Sciatic nerve (tissue), 2 donors: ENCODE results near the gene DENND2A. TPM values are rescaled to one million over a fixed set of nuclear protein-coding genes. Genes with fewer than 3 reads are reported as not detected.
"Not testable (repeated sequence)": the region's sequence is repeated elsewhere in the genome, so short reads cannot be mapped to it uniquely, and the experiment has no call there.

Experiments used
- ATAC-seq: fragments of 200-7000 bp; cut with Tn5 transposase; one replicate; pipeline ENCODE4 v1.9.1; 2020; ENCODE audit warnings: mild to moderate bottlenecking, moderate library complexity
- DNase-seq: peaks from one replicate; pipeline ENCODE4 v3.0.0-alpha.2; 2020; ENCODE audit warnings: low spot score
- intact Hi-C: fragments of 100-400 bp; cut with DNase I; formaldehyde crosslinking; loops from one replicate; pipeline ENCODE4 v1.14.2; 2022
- total RNA-seq: library from RNA; stranded (reverse); fragmentation: NEBNext Ultra II Directional; extraction: Animal tissue kit (Norgen Biotek cat#: 25700); gene quantifications from one replicate; pipeline ENCODE4 v1.2.1, GENCODE V29; 2021
- donor health status: DM: no; HTN: no; CAD: no.
- donor health status: DM: no; HTN: no; CAD: no.

DENND2A gene, protein sequence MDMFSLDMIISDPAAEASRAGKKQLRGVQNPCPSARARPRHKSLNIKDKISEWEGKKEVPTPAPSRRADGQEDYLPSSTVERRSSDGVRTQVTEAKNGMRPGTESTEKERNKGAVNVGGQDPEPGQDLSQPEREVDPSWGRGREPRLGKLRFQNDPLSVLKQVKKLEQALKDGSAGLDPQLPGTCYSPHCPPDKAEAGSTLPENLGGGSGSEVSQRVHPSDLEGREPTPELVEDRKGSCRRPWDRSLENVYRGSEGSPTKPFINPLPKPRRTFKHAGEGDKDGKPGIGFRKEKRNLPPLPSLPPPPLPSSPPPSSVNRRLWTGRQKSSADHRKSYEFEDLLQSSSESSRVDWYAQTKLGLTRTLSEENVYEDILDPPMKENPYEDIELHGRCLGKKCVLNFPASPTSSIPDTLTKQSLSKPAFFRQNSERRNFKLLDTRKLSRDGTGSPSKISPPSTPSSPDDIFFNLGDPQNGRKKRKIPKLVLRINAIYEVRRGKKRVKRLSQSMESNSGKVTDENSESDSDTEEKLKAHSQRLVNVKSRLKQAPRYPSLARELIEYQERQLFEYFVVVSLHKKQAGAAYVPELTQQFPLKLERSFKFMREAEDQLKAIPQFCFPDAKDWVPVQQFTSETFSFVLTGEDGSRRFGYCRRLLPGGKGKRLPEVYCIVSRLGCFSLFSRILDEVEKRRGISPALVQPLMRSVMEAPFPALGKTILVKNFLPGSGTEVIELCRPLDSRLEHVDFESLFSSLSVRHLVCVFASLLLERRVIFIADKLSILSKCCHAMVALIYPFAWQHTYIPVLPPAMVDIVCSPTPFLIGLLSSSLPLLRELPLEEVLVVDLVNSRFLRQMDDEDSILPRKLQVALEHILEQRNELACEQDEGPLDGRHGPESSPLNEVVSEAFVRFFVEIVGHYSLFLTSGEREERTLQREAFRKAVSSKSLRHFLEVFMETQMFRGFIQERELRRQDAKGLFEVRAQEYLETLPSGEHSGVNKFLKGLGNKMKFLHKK
- 37.6 TPM for total RNA-seq

DNA sequence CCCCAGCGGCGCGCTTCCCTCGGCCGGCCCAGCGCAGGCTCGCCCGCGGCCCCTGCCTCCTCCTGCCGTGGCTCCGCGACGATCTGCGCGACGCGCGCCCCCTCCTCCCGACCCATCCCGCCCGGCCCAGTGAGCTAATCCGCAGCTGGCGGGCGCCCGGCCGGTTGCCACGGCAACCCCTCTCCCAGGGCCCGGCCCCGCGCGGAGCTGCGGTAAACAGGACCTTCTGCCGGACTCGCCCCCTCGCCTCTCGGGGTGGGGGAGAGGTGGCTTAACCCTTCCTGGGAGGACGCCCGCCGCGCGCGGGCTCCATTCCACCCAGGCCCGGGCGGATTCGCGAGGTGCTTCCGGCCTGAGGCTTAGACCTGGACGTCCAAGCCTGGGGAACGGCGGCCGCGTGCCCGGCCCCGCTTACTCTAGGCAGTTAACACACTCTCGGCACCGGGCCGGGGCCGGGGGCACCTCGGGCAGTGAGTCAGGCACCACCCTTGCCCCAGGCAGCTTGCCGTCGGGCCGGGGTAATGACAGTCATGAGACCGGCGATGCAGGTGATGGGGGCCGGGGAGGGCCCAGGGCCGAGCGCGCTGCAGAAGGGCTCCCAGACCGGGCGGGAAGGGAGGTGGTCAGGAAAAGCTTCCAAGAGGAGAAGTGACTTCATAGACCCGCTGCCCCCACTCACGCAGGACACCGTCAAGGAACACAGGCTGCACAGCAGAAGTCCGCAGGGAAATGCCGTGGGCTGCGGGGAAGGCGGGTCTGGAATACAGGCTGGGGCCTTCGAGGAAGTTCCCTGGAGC lies at the start of gene DENND2A:
Gene DENND2A, minus strand, starts transcription at position 87 of the 797 bp plus-strand sequence. CDS start 38,416 bp downstream, outside the sequence.
- peak; percentile 84 for DNase-seq
- peak; percentile 69 for ATAC-seq
- intact Hi-C loops: loop anchor here (5.0 kb wide), 1 partner anchor 519 kb away; no protein-coding TSS in a partner anchor

DNA sequence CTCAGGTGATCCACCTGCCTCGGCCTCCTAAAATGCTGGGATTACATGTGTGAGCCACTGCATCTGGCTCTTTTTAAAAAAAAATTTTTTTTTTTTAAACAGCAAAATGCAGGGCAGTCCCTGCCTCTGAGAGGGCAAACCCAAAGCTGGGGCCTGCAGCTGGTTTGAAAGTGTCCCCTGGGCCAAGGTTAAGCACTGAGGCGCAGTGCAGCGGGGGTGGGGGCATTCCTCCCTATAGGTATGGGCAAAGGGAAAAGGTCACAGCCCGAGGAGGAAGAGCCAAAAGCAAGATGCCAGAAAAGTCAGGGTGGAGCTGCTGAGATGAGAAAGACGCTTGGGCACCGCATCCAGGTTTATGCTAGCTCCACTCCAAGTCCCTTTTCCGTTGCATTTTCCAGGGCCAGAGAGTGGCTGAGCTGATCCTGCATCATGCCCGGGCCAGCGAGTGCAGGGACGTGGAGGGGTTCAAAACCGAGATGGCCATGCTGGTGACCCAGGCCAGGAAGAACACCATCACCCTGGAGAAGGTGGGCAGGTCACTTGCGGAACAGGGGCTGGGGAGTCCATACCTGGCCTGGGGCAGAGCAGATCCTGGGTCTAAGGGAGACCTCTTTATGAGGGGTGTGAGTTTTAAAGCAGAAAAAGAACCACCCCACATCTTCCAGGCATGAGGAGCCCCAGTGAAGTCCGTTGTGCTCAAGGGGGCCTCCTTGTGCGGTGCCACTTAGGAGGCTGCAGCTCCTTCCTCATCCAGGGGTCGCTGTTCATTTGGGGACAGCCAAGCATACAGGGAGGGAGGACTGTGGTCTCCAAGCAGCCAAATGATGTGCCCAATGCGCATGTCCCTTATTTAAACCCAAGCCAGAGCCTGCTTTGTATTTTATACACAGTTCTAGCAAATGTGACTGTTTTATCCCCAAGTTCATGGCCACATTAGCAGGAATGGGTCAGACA lies 48.9 kb upstream of the DENND2A start:
- DNase-seq (no peak), ATAC-seq (no peak)
- intact Hi-C loops: no loop called here

DNA sequence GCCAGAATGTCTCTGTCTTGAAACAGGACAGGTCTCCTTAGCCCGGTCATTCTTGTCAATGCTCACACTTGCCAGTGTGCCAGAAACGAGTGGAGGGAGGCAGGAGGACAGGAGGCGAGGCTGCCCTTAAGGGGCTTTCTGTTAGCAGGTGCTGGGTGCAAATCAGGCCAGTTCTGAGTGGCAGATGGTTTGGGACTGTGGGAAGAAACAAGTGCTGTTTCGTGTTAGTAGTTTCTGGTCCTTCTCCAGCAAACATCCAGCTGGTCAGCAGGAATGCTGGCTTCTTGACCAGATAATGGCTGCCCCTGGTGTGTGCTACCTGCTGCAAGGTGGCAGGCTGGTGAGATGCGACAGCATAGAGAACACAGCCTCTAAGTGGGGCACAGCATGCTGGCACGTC lies 47.7 kb upstream of the DENND2A start:
- intact Hi-C loops: no loop called here
- ATAC-seq (no peak), DNase-seq (no peak)

DNA sequence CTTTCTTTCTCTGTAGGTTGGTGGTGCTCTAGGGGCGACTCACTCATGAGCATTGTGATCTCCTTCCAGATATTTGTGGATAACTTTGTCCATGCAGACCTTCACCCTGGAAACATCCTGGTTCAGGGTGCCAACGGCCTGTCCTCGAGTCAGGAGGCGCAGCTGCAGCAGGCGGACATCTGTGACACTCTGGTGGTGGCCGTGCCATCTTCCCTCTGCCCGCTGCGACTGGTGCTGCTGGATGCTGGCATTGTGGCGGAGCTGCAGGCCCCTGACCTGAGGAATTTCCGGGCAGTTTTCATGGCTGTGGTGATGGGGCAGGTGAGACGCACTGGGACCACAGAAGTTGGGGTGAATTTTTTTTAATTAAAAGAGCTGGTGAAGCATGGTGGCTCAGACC lies 46.3 kb upstream of the DENND2A start:
- ATAC-seq (no peak), DNase-seq (no peak)
- intact Hi-C loops: no loop called here

DNA sequence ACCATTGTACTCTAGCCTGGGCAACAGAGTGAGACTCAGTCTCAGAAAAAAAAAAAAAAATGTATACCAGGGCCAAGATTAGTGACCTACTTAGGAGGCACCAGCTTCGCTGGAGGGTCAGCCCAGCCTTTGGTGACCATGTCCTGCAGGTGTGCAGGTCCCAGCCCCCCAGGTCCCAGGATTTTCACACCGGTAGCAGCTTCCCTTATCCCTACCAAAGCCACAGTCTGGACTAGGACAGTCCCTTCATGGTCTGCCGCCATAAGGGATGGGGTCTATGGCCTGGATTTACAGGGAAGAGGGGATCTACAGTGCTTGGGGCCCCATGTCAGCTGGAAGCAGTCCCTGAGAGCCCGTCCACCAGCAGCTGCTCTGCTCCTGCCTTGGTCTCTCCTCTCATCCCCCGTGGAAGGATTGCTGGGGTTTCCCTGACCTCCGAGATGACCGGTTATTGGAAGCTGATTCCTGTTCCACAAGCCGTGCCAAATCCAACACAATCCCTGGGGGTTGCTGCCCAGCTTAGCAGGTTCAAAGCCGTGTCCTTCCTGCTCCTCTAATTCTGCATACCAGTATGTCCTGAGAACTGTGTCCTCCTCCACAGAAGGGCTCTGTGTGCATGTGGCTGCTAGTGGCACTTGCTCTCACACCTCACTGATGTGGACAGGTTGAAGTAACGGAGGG lies 44.9 kb upstream of the DENND2A start:
- intact Hi-C loops: no loop called here
- DNase-seq (no peak), ATAC-seq (no peak)

DNA sequence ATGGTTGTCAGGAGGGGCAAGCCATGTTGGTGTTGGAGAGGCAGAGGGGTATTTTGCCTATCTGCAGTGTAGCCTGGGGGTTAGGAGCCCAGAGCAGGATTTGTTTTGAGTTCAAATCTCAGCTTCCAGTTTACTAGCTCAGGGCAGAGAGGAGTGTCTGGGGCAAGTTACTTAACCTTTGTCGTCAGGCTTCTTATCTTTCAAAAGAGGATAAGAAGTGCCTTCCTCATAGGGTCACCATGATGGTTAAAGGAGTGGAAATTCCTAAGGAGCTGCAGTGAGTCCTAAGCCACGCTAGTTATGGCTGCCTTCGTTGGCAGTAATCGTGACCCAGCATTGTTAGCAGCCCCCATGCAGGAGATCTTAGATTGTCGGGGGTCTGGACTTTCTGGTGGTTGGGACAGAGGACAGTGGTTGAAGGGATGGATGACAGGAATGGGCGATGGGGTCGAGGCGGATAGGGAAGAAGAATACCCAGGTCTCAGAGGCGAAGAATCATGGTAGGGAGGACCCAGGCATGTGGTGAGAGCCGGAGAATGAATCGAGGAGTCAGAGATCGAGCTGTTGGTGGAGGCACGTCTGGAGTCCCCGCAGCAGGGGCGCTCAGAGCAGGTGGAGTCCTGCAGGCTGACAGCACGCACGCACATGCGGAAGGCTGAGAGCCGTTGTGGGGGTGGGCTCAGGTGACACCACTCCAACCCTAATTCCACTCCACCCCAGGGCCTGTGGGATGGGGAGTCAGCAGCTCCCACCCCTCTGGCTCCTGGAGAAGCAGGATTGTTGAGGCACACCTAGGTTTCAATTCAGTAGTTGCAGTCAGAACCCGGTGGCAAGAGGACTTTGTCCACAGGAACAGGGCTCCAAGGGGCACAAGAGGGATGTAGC lies 43.7 kb upstream of the DENND2A start:
- DNase-seq: no peak
- ATAC-seq: no peak
- intact Hi-C loops: no loop called here

DNA sequence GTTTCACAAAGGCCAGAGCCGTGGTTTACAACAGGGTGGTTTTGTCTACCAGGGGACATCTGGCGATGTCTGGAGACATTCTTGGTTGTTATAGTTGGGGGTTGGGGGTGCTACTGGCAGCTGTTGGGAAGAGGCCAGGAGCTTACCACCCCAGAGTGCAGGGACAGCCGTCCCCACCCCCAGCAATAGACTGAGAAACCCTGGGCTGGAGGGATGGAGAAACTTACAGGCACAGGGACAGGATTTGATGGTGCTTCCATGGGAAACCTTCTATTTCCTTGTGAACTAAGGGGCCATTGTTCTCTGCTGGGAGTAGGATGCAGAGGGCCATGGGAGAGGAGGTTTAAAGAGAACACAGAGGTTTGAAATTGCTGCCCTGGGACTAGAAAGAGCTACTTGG lies 43.0 kb upstream of the DENND2A start:
- no peak for ATAC-seq
- DNase-seq: no peak
- intact Hi-C loops: no loop called here

DNA sequence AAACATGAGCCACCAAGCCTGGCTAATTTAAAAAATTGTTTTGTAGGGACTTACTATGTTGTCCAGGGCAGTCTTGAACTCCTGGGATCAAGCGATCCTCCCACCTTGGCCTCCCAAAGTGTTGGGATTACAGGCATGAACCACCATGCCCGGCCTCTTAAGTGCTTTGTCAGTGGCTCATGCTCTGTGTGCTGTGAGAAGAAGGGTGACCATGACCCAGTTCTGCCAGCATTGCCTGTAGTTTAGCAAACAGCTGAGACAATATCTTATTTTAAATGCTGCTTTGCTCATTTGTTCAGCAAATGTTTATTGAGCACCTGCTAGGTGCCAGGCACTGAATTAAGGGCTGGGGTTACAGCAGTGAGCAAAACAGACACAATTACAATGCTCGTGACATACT lies 41.2 kb upstream of the DENND2A start:
- no peak for ATAC-seq
- intact Hi-C loops: no loop called here
- DNase-seq: no peak

DNA sequence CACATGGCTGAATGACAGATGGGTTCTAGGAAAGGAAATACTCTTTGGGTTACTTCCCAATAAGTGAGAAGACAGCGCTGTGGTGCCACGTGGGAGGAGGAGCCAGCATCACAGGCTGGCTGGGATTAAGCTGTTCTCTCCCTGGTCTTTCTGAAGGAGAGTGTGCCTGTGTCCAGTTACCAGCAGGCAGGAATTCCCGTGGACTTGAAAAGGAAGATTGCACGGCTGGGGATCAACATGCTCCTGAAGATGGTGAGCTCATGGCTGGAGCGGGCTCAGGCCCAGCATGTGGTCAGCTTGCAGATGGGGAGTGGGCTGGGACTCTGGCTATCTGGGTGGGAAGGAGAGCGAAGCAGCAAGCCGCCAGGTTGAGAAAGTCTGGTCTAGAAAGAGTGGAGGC lies 40.3 kb upstream of the DENND2A start:
- ATAC-seq: no peak
- intact Hi-C loops: no loop called here
- DNase-seq: no peak

DNA sequence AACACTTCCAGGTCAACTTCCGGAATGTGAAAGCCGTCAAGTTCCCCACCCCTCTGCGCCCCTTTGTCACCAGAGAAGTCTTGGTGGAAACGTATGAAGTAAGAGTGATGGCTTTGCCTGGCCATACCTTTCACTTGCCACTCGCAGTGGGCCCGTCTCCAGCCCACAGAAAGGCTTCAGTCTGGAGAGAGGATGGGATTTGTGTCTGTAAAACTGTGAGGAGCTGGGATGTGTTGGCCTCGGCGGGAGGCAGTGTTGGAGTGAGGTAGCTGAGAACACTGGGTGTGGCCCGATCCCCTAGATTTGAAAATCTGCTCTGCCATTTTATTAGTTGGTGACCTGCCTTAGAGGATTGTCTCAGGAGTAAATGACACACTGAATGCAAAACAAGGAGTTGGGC lies 38.6 kb upstream of the DENND2A start:
- ATAC-seq (no peak), DNase-seq (no peak)
- intact Hi-C loops: no loop called here

DNA sequence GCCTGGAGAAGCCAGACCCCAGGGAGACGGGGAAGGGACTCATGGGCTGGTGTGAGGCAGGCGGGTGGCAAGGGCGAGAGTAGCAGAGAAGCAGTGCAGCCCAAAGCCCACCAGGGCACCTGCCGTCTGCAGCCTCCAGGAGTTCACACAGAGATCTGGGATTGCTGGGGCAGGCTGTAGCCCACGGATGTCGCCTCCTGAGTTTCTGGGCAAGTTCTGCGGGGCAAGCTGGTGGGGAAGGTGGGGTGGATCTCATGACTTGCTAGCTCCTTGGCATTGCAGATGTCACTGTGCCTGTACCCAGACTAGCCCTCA lies 38.2 kb upstream of the DENND2A start:
- intact Hi-C loops: no loop called here
- ATAC-seq: no peak
- no peak for DNase-seq

DNA sequence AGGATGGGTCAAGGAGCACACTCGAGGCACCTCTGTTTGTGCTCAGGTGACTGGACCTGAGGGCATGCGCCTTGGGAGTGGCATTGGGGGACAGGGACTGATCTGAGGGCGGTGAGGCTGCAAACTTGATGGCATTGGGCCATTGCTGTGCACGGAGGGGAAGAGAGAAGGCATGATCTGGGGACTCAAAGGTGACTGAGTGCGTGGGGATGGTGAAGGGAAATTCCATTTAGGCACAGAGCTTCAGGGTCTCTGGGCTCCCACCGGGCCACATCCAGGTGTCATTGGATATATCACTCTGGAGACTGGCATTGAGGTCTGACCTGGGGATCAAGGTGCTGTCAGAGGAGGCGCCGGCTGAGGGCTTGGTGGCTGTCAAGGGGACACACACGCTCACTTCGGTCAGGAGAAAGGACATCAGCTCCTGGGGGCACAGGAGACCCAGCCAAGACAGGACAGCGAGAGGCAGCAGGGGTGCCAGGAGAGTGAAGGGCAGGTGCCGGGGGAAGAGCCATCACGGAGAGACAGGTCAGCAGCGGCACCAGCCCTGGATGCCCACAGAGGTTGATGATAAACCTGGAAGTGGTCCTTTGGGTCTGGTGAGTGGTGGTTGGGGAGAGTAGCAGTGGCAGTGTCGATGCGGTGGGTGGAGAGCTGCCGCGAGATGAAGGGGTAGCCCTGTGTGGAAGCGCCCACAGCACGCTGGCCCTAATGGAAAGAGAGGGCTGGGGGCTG lies 37.6 kb upstream of the DENND2A start:
- DNase-seq (peak; percentile 51), ATAC-seq (no peak)
- intact Hi-C loops: no loop called here

DNA sequence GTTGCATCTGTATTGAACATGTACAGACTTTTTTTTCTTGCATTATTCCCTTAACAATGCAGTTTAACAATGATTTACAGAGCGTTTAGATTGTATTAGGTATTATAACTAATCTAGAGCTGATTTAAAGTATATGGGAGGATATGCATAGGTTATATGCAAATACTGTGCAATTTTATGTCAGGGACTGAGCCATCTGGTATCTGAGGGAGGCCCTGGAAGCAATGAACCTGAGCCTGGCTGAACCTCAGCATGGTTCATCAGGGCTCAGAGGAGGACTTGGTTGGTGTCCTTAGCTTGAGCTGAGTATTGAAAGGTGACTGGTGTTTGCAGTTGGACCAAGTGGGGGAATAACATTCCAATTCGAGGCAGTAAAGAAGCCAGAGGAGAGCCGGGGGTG lies 36.9 kb upstream of the DENND2A start:
- intact Hi-C loops: no loop called here
- DNase-seq: no peak
- ATAC-seq: no peak

DNA sequence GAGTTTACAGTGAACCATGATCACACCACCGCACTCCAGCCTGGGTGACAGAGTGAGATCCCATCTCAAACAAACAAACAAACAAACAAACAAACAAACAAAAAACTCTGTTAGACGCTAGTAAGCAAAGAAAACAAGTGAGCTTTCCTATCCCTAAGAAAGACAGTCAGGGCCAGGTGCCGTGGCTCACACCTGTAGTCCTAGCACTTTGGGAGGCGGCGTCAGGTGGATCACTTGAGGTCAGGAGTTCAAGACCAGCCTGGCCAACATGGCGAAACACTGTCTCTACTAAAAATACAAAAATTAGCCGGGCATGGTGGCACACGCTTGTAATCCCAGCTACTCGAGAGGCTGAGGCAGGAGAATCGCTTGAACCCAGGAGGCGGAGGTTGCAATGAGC lies 36.3 kb upstream of the DENND2A start:
- DNase-seq, intact Hi-C loops, ATAC-seq: not testable (repeated sequence)

DNA sequence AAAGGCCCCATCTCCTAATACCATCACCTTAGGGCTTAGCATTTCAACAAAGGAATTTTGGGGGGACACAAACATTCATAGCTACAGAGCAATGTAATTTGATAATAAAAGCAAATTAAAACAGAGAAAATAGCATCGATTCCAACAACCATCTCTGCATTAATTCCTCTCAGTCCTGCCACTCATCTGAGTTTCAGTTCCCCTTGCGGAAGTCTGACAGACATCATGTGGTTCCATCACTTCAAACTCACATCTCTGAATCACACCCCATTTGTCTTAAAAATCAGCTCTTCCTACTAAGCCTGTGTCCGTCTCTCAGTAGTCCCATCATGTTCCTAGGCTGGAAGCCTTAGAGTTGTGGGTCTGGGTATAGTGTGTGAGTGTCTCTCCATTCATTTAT lies 35.7 kb upstream of the DENND2A start:
- no peak for ATAC-seq
- intact Hi-C loops: no loop called here

DNA sequence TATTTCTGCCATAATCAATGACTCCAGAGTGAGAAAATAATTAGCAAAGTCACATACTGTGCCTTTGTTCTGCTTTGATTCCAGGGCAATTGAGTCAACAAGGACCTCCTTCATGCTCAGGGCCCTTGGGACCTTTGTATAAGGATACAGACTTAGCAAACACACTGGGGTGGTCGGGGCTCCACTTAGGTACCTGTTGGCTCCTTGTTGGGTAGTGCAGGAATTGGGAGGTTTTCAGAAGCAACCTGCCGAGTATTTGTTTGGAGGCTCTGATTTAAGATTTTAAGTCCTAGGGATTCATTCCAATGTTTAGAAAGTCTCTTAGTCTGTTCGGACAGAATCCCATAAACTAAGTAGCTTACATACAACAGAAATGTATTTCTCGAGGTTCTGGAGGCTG lies 35.1 kb upstream of the DENND2A start:
- no peak for ATAC-seq
- no peak for DNase-seq
- intact Hi-C loops: no loop called here

More for the DNA sequence above, 35.7 kb upstream of the DENND2A start:
- no peak for DNase-seq
